Endothelial cell of umbilical vein (primary cell): Measurements from ENCODE around the gene SLC25A26. TPM values are rescaled to one million over a fixed set of nuclear protein-coding genes. Genes with fewer than 3 reads are reported as not detected.

ENCODE experiments used
- BruUV-seq: library from RNA; stranded (reverse); fragments of 400-500 nt; replicated peaks from 2 replicates; lab custom pipeline; 2021; lab: Mats Ljungman, UMichigan
- CTCF ChIA-PET: fragments of 300-600, 350-600 bp; sonication (Branson Sonifier 250); formaldehyde crosslinking; loops from one replicate; lab custom pipeline; 2021; ENCODE audit warnings: antibody characterized with exemption, inconsistent platforms; lab: Charles Lee
- POLR2A ChIA-PET: fragments of 300-600, 350-600 bp; sonication (Branson Sonifier 250); formaldehyde crosslinking; loops from one replicate; lab custom pipeline; 2021; ENCODE audit warnings: antibody characterized with exemption, inconsistent platforms; lab: Charles Lee
- DNase-seq: peaks from one replicate; pipeline ENCODE4 v3.0.0-alpha.2; 2011; ENCODE audit warnings: low read depth, low spot score
- FAIRE-seq: peaks from 2 replicates; lab custom pipeline; 2011; peaks lifted over from hg19 to GRCh38; lab: Jason Lieb, UNC
- H2AFZ ChIP-seq: 2 replicates; pipeline ENCODE4 v1.6.0; 2012; ENCODE audit warnings: low read depth, low read length, control low read depth, inconsistent platforms
- H3K27ac ChIP-seq: 2 replicates; pipeline ENCODE4 v1.5.1; 2011; ENCODE audit warnings: low read depth, mild to moderate bottlenecking, control low read depth, low read length, moderate library complexity; ENCODE audit not compliant: insufficient read depth
- H3K27me3 ChIP-seq, 2 experiments: 2 replicates each; pipeline versions ENCODE4 v1.6.0 to v1.6.1; 2011; ENCODE audit warnings: low read length in 2 of 2, mixed read lengths in 1 of 2; ENCODE audit not compliant: control insufficient read depth in 2 of 2, insufficient read depth in 2 of 2
- H3K36me3 ChIP-seq, 2 experiments: 2 replicates in 1 of 2; 3 replicates in 1 of 2; pipeline ENCODE4 v1.5.1; 2011; ENCODE audit warnings: low read length in 2 of 2, mild to moderate bottlenecking in 1 of 2, moderate library complexity in 1 of 2; ENCODE audit not compliant: control insufficient read depth in 2 of 2, insufficient read depth in 2 of 2; ENCODE audit errors: extremely low read depth in 1 of 2
- H3K4me1 ChIP-seq: 3 replicates; pipeline ENCODE4 v1.5.1; 2011; ENCODE audit warnings: mild to moderate bottlenecking, low read length; ENCODE audit not compliant: control insufficient read depth, insufficient read depth; ENCODE audit errors: extremely low read depth
- H3K4me2 ChIP-seq: 2 replicates; pipeline ENCODE4 v1.6.1; 2011; ENCODE audit warnings: low read length, control low read depth, mixed read lengths; ENCODE audit not compliant: insufficient read depth
- H3K4me3 ChIP-seq, 3 experiments: fragments of 200-600 bp in 1 of 3; sonication (generic), shearing (Covaris generic) in 1 of 3; replicated peaks in 1 of 3; 2 replicates each; pipeline ENCODE4 v1.5.1; 2011 to 2016; ENCODE audit warnings: control low read depth in 3 of 3, low read length in 3 of 3, mild to moderate bottlenecking in 2 of 3, inconsistent platforms in 1 of 3, low read depth in 1 of 3, moderate library complexity in 1 of 3; ENCODE audit not compliant: insufficient read depth in 1 of 3
- H3K79me2 ChIP-seq: 2 replicates; pipeline ENCODE4 v1.6.0; 2012; ENCODE audit warnings: low read length, inconsistent platforms; ENCODE audit not compliant: control insufficient read depth, insufficient read depth
- H3K9ac ChIP-seq: replicated peaks from 2 replicates; pipeline ENCODE3; 2011; ENCODE audit warnings: low read length, control low read depth; ENCODE audit not compliant: insufficient read depth; ENCODE audit errors: extremely low read depth
- H3K9me1 ChIP-seq: replicated peaks from 3 replicates; pipeline ENCODE4 v1.6.0; 2011; ENCODE audit warnings: mild to moderate bottlenecking, low read length; ENCODE audit not compliant: control insufficient read depth, insufficient read depth; ENCODE audit errors: extremely low read depth
- H3K9me3 ChIP-seq: replicated peaks from 2 replicates; pipeline ENCODE4 v1.5.1; 2012; ENCODE audit warnings: low read length, inconsistent platforms; ENCODE audit not compliant: control insufficient read depth, insufficient read depth
- H4K20me1 ChIP-seq: replicated peaks from 2 replicates; pipeline ENCODE3; 2011; ENCODE audit warnings: mild to moderate bottlenecking, low read length; ENCODE audit not compliant: control insufficient read depth, insufficient read depth; ENCODE audit errors: extremely low read depth
- CTCF ChIP-seq, 2 donors: IDR thresholded peaks; 1 replicate in 1 of 2; 2 replicates in 1 of 2; pipeline ENCODE4 v1.5.1; 2011; ENCODE audit warnings: low read length in 2 of 2, mild to moderate bottlenecking in 2 of 2, moderate library complexity in 2 of 2, control low read depth in 1 of 2, inconsistent platforms in 1 of 2, low read depth in 1 of 2; ENCODE audit not compliant: insufficient read depth in 1 of 2; ENCODE audit errors: extremely low read depth in 1 of 2
- EZH2 ChIP-seq: IDR thresholded peaks from 2 replicates; pipeline ENCODE4 v1.6.1; 2012; ENCODE audit warnings: borderline replicate concordance, low read depth, mild to moderate bottlenecking, moderate library complexity, low read length, inconsistent platforms; ENCODE audit not compliant: severe bottlenecking
- FOS ChIP-seq: IDR thresholded peaks from 2 replicates; pipeline ENCODE4 v1.6.1; 2011; ENCODE audit warnings: mild to moderate bottlenecking, low read length, moderate library complexity, borderline replicate concordance; ENCODE audit not compliant: insufficient read depth
- GATA2 ChIP-seq: IDR thresholded peaks from 2 replicates; pipeline ENCODE4 v1.7.0; 2011; ENCODE audit warnings: low read depth, mild to moderate bottlenecking, moderate library complexity, mixed read lengths, low read length; ENCODE audit not compliant: insufficient read length, insufficient read depth
- JUN ChIP-seq: IDR thresholded peaks from 2 replicates; pipeline ENCODE4 v1.6.1; 2011; ENCODE audit warnings: borderline replicate concordance, low read depth; ENCODE audit not compliant: insufficient read length, insufficient read depth
- MAX ChIP-seq: IDR thresholded peaks from 2 replicates; pipeline ENCODE4 v1.6.1; 2011; ENCODE audit not compliant: insufficient read depth, insufficient read length
- MYC ChIP-seq: IDR thresholded peaks from one replicate; pipeline ENCODE4 v1.6.1; 2011; ENCODE audit warnings: mild to moderate bottlenecking, low read depth, low read length
- POLR2A ChIP-seq: IDR thresholded peaks from 2 replicates; pipeline ENCODE4 v1.6.1; 2012; ENCODE audit warnings: low read depth, mild to moderate bottlenecking, control low read depth, low read length
- POLR2AphosphoS5 ChIP-seq: IDR thresholded peaks from 2 replicates; pipeline ENCODE4 v1.6.1; 2012; ENCODE audit warnings: low read depth, mild to moderate bottlenecking, control low read depth, low read length, moderate library complexity; ENCODE audit not compliant: insufficient read depth
- dilution Hi-C: fragments of 300-500 bp; cut with MboI; formaldehyde crosslinking; loops from one replicate; pipeline ENCODE4 v1.15.0; 2019; ENCODE audit warnings: low sequenced_read_pairs; ENCODE audit not compliant: extremely low pct_ligation_motif_present
- intact Hi-C: fragments of 100-400 bp; cut with micrococcal nuclease; formaldehyde crosslinking; loops from one replicate; pipeline ENCODE4 v1.10.0; 2022
- polyA plus RNA-seq, 4 experiments: library from polyadenylated mRNA; depleted of rRNA in 3 of 4; stranded (reverse) in 3 of 4; unstranded in 1 of 4; fragments of >200 nt; gene quantifications; 2 replicates each; pipeline versions ENCODE4 v1.2.1 to v1.2.3, GENCODE V29; 2011 to 2012; ENCODE audit warnings: missing spikeins in 1 of 4
- total RNA-seq: library from RNA; stranded (reverse); gene quantifications from 2 replicates; pipeline ENCODE4 v1.2.3, GENCODE V29; 2021

SLC25A26 gene
- total and polyA plus RNA-seq, 2 donors (not counting 3 experiments of a cell fraction or from before 2014, with no cell fraction given), result 11.8 to 23.5 TPM

GRCh38 chr3:66181764-66182163 is 39.0 kb upstream of the SLC25A26 start:
- no peaks in the 10 kb centered on the region for H3K4me1 ChIP-seq
- DNase-seq, result no peak
- CTCF ChIA-PET, result interaction anchor here (0.7 to 1.3 kb wide), 3 partner anchors 17 to 1186 kb away, joined by 3 read pairs; no protein-coding TSS in a partner anchor

More at GRCh38 chr3:66181764-66182163, 39.0 kb upstream of the SLC25A26 start:
- Histone ChIP-seq H3K27me3 (peaks cover 0 to 5% of the 10 kb centered on the region in 2 experiments), H3K9me3 (no peaks in the 10 kb centered on the region), H4K20me1 (no peaks in the 10 kb centered on the region), H3K36me3 (no peaks in the 10 kb centered on the region), H3K9me1 (no peaks in the 10 kb centered on the region), H3K9ac (no peak overlapping the region), H3K27ac (no peak overlapping the region), H2AFZ (no peak overlapping the region), H3K79me2 (no peaks in the 10 kb centered on the region), H3K4me2 (no peak overlapping the region), H3K4me3 (no peak overlapping the region)
- dilution Hi-C loops (no loop called here), intact Hi-C loops (no loop called here)
- TF ChIP-seq GATA2, result no peak
- TF ChIP-seq FOS, result no peak
- TF ChIP-seq MYC, result no peak
- TF ChIP-seq POLR2A, result no peak
- no peak for TF ChIP-seq MAX
- no peak for TF ChIP-seq EZH2
- no peak for TF ChIP-seq CTCF (IDR thresholded peaks at IDR 0.05; ENCODE audit: extremely low read depth in 1 of 2, insufficient read depth in 1 of 2, low read depth in 1 of 2, low read length in 2 of 2)
- no peak for TF ChIP-seq JUN
- no peak for TF ChIP-seq POLR2AphosphoS5
- POLR2A ChIA-PET, result interaction anchor here (0.7 kb wide), 1 partner anchor 23 kb away, joined by 5 read pairs; no protein-coding TSS in a partner anchor
- BruUV-seq, result no TSS peak
- FAIRE-seq, result no peak
